Head of caudate nucleus (tissue), 42 donors: ENCODE measurements around the gene GATAD2B.
A peak's percentile ranks its signal among the peaks of the same experiment; 100 is the strongest.
"Not testable (repeated sequence)": the region's sequence is repeated elsewhere in the genome, so short reads cannot be mapped to it uniquely, and the experiment has no call there.

Source experiments
- DNase-seq, 42 donors: peaks; one replicate each; pipeline versions ENCODE4 v3.0.0 to v3.0.0-alpha.2; 2020 to 2021; ENCODE audit warnings: mixed read lengths in 7 of 42
- intact Hi-C: fragments of 100-400 bp; cut with DNase I; formaldehyde crosslinking; loops from one replicate; pipeline ENCODE4 v1.15.0; 2022

GATAD2B gene

GRCh38 chr1:153866045-153866850, 56.5 kb downstream of the GATAD2B start:
- intact Hi-C loops, result no loop called here
- DNase-seq, result no peak

- intact Hi-C loops, result no loop called here
These were observed 62.5 kb downstream of the GATAD2B start for GRCh38 chr1:153860285-153860684.

GRCh38 chr1:153857505-153857904, 65.3 kb downstream of the GATAD2B start:
- DNase-seq, result no peak
- intact Hi-C loops, result no loop called here

More at GRCh38 chr1:153860285-153860684, 62.5 kb downstream of the GATAD2B start:
- DNase-seq, result no peak

- intact Hi-C loops, result no loop called here
- DNase-seq, result no peak
These were observed 66.0 kb downstream of the GATAD2B start for GRCh38 chr1:153856763-153857162.

- intact Hi-C loops, result no loop called here
- no peak for DNase-seq
These were observed 70.6 kb downstream of the GATAD2B start for GRCh38 chr1:153852170-153852569.

GRCh38 chr1:153849487-153850185, 73.1 kb downstream of the GATAD2B start:
- intact Hi-C loops, result no loop called here
- no peak for DNase-seq

- no peak for DNase-seq
- intact Hi-C loops, result no loop called here
These were observed 74.0 kb downstream of the GATAD2B start for GRCh38 chr1:153848805-153849204.

- no peak for DNase-seq
- intact Hi-C loops, result no loop called here
These were observed 77.6 kb downstream of the GATAD2B start for GRCh38 chr1:153845158-153845557.

GRCh38 chr1:153844349-153844748, 78.4 kb downstream of the GATAD2B start:
- intact Hi-C loops, DNase-seq: not testable (repeated sequence)

- no peak for DNase-seq
- intact Hi-C loops, result no loop called here
These were observed 80.7 kb downstream of the GATAD2B start for GRCh38 chr1:153842006-153842471.

GRCh38 chr1:153841463-153841994, 81.2 kb downstream of the GATAD2B start:
- DNase-seq, result no peak
- intact Hi-C loops, result no loop called here

- intact Hi-C loops, DNase-seq: not testable (repeated sequence)
These were observed 82.0 kb downstream of the GATAD2B start for GRCh38 chr1:153840774-153841173.

- intact Hi-C loops, DNase-seq: not testable (repeated sequence)
These were observed 88.8 kb downstream of the GATAD2B start for GRCh38 chr1:153833968-153834367.

- intact Hi-C loops, result no loop called here
- peak in 1 of 42 donors; percentile 39 for DNase-seq
These were observed 89.6 kb downstream of the GATAD2B start for GRCh38 chr1:153833171-153833570.

GRCh38 chr1:153832293-153832692, 90.5 kb downstream of the GATAD2B start:
- DNase-seq, result no peak
- intact Hi-C loops, result no loop called here

- DNase-seq, result no peak
- intact Hi-C loops, result no loop called here
These were observed 91.7 kb downstream of the GATAD2B start for GRCh38 chr1:153831026-153831425.

GRCh38 chr1:153827168-153827964, 95.4 kb downstream of the GATAD2B start:
- no peak for DNase-seq
- intact Hi-C loops, result no loop called here

- DNase-seq, result peak in 1 of 42 donors; percentile 16
- intact Hi-C loops, result no loop called here
These were observed 103.9 kb downstream of the GATAD2B start for GRCh38 chr1:153818876-153819275.

GRCh38 chr1:153816283-153816889, 106.4 kb downstream of the GATAD2B start:
- intact Hi-C loops, result no loop called here

More at GRCh38 chr1:153816283-153816889, 106.4 kb downstream of the GATAD2B start:
- DNase-seq, result peak in 2 of 42 donors; percentile 0 to 20
